HG02588 (cell line): ENCODE results near the gene MRPL1.
A peak's percentile ranks its signal among the peaks of the same experiment; 100 is the strongest.

ENCODE experiments used
- ATAC-seq: cut with Tn5 transposase; IDR thresholded peaks from one replicate; pipeline ENCODE4 v1.9.1; 2021; ENCODE audit warnings: mild to moderate bottlenecking, moderate library complexity; ENCODE audit not compliant: unreplicated experiment

The MRPL1 gene

GRCh38 chr4:77862478-77863216, at the start of gene MRPL1:
TSS of gene MRPL1 (plus strand) at chr4:77862830. CDS start at chr4:77862849, 19 bp downstream.
- peak; percentile 88 for ATAC-seq

DNA sequence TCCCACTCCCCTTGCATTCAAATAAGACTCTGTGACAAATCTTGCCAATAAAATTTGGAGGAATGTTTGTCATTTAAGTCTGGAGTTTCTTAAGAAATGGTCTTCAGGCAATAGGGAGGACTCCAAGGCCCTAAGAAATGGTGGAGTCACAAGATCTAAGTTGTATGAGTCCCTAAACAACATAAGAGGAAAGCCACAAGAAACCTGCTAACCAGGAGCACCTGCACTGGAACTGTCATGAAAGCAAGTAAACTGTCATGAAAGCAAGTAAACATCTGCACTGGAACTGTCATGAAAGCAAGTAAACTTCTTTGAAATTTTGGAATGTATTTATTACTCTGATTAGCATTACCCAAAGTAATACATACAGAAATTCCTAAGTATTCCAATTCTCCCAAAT, 47.0 kb upstream of the MRPL1 start:
- no peak for ATAC-seq

DNA sequence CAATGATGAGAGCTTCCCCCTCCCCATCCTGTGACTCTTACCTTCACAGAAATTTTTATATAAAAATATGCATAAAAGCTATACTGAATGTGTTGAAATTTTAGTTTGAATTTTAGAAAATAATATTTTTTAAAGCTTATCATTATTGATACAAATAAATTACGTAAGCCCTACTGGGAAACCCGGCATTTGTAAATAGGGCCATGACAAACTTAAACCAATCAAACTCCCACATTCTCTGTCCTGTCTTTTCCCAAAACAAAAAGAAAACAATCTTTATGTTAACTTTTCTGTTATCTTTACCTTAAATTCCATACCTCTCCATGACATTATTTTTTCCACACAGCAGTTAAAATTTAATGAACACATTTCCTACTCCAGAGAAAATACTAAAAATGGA, 46.1 kb upstream of the MRPL1 start:
- no peak for ATAC-seq

DNA sequence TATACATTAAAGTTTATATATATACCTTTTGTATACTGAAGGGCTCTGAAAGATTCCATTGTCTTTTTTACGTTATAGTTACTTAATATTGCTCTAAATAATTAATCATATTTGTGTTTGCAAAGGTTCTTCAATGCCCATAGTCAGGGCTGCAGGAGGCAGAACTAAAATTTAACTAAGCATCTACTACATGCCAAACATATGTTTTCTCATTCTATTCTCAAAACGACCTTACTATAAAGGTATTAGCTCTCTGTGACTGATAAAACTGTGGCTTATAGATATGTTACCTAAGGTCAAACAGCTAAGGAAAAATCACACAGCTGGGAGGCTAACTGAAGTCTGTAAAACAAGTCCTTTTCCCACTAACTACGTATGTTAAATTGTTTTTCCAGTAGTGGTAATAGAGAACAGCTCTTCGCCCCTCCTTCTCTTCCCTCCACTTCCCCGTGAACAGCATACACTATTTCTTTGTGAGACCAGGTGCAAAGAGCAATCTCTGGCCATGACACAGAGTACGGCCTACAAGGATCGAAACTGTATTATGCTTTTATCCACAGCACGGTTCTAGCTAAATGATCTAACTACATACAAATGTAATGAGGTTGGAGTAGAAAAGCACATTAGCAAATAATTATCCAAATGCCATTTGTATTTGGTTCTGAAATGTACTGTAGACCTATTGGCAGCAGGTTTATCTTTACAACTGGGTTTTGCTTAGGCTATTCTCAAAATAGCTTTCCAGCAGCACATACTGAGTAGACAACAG, 45.1 kb upstream of the MRPL1 start:
- ATAC-seq = no peak

DNA sequence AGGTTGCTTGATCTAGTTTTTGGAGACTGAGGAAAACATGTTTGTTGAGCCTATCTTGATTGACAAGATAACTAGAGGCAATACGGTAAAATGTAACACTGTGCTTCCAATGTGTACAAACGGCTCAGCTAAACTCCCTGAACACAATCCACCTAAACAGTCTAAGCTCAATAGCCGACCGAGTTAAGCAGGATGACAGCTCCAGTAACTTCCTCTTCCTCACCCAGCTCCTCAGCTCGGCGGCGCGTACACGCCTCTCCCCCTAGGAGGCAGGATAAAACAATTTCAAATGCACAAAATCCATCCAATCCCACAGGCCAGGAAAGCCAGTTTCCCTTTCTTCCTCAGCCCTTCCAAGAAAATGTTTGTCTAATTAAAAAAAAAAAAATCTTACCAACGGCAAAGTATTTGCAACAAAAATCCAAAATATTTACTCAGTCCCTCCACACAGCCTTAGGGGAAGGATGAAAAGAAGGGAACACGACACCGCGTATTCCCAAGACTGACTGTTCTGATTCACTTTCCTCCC, 44.5 kb upstream of the MRPL1 start:
- ATAC-seq = peak; percentile 25

GRCh38 chr4:77818602-77819403, 43.8 kb upstream of the MRPL1 start, which contains the start of gene CNOT6L:
TSS of gene CNOT6L (minus strand) at chr4:77819368. CDS start at chr4:77819308, 60 bp downstream.
- ATAC-seq = peak; percentile 37

GRCh38 chr4:77819404-77819842, 43.2 kb upstream of the MRPL1 start:
- ATAC-seq = peak; percentile 24

DNA sequence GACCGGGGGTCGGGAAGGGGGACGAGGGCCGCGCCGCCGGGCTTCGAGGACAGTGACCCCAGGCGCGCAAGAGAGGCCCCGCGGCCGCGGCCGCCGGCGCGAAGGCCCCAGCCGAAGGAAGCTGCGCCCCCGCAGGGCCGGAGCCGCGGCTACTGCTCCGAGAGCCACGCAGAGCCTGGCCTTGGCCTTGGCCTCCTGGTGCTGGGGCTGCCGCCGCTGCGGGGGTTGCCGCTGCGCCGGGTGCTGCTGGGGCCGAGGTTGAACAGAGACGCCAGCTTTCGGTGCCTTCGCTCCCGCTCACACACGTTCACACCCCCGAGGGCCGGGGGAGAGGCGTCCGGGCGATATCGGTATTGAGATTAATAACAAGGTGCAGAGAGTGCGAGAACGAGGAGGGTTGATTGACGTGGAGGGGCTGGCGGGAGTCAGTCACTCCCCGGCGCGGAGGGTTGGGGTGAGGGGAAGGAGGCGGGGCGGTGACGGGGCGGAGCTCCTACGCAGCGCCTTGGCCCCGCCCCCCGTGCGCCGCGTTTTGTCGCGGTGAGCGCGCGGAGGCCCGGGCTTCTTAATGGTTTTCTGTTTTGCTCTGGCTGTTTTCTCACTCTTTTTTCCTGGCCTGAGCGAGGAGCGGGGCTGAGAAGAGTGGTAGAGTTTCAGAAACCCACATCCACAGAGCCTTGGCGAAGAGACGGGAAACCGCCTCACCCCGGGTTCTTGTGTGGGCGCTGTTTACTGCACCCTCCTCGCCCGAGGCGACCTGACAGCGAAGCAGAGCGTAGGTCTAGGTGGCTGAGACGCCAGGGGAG, 42.6 kb upstream of the MRPL1 start:
- ATAC-seq = peak; percentile 71

GRCh38 chr4:77820649-77821561, 41.7 kb upstream of the MRPL1 start:
- ATAC-seq = no peak

DNA sequence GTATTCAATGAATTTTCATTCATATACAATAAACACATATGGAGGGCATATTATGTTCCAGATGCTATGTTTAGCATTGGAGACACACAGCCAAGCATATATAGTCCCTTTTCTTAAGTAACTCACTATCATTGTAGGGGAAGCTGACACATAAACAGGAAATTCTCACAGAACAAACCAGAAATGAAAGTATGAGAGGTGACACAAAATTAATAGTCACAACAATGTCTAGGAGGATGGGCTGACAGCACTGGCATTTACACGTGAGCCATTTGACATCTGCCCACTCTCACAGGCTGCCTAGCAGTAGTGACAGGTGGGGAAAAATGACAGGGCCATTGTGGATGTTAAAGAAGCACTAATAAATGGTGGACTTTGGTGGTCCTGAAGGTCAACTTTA, 40.9 kb upstream of the MRPL1 start:
- ATAC-seq = no peak

- ATAC-seq = no peak
Measured at GRCh38 chr4:77826275-77826674, 36.4 kb upstream of the MRPL1 start.

DNA sequence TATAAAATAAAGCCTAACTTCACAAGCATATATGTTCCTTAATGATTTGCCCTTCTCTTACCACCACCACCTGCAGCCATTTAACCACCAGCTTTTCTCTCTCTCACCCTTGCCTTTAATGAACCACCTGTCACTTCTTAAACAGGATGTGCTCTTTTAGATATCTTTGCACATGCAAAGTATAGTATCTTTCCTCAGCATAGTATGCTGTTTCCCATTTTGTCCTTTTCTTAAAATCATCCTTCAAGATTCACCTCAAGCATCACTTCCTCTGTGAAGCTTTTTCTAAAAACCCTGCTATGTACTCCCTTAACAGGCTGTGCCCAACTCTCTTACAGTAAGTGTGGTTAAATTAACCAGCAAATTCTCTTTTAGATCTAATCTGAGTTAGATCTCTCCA, 35.3 kb upstream of the MRPL1 start:
- peak; percentile 66 for ATAC-seq

GRCh38 chr4:77833126-77833724, 29.4 kb upstream of the MRPL1 start:
- no peak for ATAC-seq

GRCh38 chr4:77834403-77834802, 28.2 kb upstream of the MRPL1 start:
- no peak for ATAC-seq

DNA sequence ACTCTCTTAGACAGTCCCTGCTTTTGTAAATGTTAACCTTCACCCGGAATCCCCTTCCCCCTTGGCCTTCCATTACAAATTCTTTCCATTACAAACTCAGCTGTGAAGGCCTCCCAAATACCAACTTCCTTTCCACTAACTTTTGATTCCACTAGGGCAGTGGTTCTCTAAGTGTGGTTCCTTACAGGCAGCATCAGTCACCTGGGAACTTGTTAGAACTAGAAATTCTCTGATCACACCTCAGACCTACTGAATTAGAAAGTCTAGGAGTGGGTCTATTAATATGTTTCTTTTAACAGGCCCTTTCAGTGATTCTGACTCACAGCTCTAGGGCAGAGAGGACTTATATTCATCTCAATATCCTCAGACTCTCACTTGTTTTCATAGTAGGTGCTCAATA, 19.0 kb upstream of the MRPL1 start:
- no peak for ATAC-seq

DNA sequence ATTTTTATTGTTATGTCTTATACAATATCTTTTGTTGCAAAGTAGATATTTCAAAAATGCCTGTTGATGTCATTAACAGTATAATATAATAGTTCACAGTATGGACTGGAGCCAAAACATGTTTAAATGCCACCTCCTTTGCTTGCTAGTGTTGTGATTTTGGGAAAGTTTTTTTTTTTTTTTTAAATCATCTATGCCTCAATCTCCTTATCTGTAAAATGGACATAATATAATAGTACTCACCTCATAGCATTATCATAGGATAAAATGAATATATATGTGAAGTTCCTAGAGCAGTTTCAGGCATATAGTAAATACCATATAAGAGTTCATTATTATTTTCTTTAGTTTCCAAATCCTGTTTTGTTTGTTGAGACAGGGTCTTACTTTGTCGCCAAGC, 18.3 kb upstream of the MRPL1 start:
- ATAC-seq = no peak

DNA sequence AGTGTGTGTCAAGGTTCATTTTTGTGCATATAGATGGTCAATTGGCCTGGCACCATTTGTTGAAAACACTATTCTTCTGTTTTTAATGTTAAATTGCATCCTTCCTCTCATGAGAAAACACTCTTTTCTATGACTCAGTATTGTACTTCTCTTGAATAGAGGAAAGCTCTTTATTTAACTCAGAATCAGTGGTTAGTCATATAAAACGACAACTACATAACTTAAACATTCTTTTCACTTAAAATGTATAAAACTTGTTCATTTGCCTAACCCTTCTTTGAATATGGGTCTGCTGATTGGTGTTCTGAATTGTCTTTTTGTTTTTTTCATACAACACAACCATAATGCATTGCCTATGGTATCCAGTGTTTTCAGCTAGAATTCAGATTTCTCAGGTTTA, 17.2 kb upstream of the MRPL1 start:
- ATAC-seq = no peak

- no peak for ATAC-seq
Measured at GRCh38 chr4:77845929-77846328, 16.7 kb upstream of the MRPL1 start.

DNA sequence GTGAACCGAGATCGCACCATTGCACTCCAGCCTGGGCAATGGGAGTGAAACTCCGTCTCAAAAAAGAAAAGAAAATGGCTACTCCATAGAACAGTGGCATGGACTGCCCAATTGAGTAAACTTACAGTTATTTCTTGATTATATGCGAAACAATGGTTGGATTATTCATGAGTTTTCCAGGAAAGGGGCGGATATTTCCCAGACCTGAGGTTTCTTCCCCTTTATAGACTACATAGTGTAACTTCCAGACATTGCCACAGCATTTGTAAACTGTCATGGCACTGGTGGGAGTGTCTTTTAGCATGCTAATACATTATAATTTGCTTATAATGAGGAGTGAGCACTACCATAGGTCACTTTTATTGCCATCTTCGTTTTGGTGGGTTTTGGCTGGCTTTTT, 14.1 kb upstream of the MRPL1 start:
- no peak for ATAC-seq
